GM15510 (cell line): Measurements from ENCODE around the gene GFER.

Source experiments
- POLR2A ChIP-seq: IDR thresholded peaks from 3 replicates; pipeline ENCODE4 v1.6.1; 2011; ENCODE audit warnings: borderline replicate concordance; ENCODE audit not compliant: insufficient read length; ENCODE audit errors: extremely low read depth

The GFER gene

GRCh38 chr16:1979271-1980029 lies 4.5 kb upstream of the GFER start:
- no peak for TF ChIP-seq POLR2A

DNA sequence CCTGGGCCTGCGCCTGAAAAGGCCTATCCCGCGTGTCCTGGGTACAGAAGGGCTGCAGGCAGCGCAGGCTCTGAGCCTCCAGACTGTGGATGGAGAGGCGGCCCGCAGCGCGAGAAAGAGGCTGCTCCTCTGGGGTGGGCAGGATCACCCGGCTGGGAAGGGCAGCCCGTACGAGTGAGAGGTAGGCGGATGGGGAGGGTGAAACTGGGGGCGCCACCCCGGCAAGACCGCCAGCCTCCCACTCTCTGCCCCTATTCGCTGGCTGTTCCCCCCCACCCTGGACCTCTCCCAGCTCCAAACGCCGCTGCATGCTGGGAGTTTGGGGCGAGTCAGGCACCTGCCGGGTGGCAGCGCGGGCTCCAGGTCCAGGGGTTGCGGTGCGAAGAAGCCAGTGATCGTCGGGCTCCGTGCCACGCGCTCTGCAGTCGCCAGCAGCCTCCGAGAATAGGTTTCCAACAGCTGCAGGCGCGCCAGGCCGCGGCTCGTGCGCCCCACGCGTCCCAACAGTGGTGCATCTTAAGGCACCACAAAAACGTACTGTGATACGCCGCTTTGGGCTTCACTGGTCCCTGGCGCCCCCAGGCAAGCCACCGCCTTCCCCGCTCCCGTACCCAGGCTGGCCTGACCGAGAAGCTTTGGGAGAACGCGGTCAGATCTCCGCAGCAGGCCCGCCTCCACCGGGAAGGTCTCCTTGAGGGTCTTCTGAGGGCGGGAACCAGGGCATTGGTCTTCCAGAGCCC lies 3.8 kb upstream of the GFER start:
- TF ChIP-seq POLR2A = no peak

GRCh38 chr16:1980770-1981087 lies 3.3 kb upstream of the GFER start:
- TF ChIP-seq POLR2A = no peak

DNA sequence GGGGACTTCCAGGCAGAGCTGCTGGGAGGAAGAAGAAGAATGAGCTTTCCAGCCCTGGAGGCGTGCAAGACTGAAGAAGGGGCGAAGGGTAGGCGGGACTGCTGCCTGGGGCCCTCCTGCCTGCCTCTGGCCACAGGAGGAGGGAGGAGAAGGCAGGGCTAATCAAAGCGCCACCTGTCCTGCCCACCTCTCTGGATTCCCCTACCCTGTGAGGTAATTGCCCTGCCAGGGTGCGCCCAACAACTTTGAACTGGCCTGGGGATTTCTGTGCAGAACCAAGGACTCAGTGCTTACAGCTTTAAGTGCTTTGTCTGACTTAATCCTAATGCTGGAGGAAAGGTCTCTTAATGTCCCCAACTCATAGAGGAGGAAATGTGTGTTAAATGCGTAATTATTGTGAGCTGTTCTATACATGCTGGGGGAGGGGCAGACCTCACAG lies 2.6 kb upstream of the GFER start, which contains the start of gene NOXO1:
Gene NOXO1, minus strand, starts transcription at position 72 of the 439 bp plus-strand sequence. CDS start 290 bp downstream, outside the sequence.
- no peak for TF ChIP-seq POLR2A

DNA sequence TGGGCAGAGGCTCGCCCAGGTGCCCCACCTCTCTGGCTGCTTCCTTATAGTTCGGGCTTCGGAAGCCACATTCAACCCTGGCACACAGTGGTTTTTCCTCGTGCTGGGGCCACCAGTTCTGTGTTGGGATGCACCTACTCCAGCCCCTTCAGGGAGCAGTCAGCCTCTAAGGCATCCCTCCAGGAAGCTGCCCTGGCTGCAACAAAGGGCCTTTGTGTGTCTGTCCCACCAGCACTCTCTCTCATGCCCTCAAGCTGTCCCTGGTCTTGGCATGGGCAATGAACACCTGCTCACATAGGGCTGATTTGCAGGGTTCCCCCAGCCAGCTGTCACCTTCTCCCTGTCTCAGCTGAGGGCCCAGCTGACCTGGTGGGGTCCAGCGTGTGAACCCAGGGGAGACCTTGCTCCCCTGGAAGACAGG lies 2.0 kb upstream of the GFER start:
- TF ChIP-seq POLR2A = no peak

DNA sequence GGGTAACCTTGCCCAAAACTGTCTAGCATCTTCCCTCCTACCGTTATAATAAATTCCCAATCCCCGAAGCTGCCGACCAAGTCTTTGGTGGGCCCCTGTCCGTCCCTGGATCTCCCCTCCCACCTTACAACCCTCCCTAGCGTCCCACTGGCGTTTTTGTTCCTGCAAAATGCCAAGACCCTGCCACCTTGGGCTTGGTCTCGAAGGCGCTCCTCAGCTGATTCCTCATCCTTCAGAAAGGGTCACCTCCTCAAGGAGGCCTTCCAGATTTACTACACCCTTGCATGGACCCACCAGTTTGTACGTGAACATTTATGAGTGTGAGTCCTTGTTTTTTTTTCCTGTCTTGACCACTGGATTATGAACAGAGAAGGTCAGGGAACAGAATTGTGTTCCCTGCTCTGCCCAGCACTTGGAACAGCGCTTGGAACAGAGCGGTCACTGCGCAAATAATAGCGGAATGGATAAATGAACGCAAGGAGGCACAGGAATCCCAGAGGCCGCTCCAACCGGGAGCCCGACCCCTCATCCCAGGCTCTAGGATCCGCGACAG lies 926 bp upstream of the GFER start:
- TF ChIP-seq POLR2A = no peak

GRCh38 chr16:1984347-1985225 lies 593 bp downstream of the GFER start:
- TF ChIP-seq POLR2A = no peak

DNA sequence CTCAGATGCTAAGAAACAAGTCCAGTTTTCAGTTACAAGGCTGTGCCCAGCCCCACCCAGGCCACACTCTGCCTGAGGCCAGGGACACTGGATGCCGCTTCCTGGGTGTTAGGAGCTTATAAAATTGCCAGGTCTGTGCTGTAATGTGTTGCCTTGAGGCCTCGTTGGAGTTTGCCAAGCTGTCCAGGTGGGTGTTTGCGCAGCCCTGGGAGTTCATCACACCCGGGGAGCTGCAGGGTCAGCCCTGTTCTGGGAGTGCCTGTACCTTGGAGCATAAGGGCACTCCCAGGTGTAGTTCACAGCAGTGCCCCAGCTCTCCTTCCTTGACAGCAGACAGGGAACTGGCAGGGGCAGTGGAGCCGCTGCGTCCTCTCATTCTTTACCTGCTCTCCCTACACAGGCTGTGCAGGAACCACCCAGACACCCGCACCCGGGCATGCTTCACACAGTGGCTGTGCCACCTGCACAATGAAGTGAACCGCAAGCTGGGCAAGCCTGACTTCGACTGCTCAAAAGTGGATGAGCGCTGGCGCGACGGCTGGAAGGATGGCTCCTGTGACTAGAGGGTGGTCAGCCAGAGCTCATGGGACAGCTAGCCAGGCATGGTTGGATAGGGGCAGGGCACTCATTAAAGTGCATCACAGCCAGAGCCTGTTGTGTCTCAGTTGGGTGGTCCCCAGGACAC lies 1.6 kb downstream of the GFER start:
- TF ChIP-seq POLR2A = no peak

DNA sequence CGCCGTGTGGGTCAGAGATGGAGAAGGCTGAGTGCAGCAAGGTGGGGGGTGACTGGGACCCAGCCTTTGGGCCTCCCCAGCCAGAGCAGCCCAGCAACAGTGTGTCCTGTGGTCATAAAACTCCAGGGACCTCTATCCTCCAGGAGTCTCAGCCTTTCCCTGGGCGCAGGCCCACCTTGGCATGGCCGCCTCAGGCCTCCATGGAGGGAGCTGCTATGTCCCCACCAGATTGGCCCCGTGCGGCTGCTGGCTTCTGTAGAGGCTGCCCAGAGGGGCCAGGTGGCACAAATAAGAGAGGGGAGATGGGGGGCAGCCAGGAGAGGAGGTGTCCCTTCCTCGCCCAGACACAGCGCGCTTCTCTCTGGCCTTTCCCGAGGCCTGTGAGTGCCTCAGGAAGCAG lies 3.2 kb downstream of the GFER start:
- TF ChIP-seq POLR2A = no peak

GRCh38 chr16:1989209-1990100 lies 5.5 kb downstream of the GFER start, which contains the start of gene SYNGR3:
Gene SYNGR3, plus strand, starts transcription at chr16:1989970. Its CDS starts 133 bp downstream, at chr16:1990103.
- peak; percentile 7 for TF ChIP-seq POLR2A

- no peak for TF ChIP-seq POLR2A
These were observed 6.0 kb downstream of the GFER start for GRCh38 chr16:1990101-1990350.

DNA sequence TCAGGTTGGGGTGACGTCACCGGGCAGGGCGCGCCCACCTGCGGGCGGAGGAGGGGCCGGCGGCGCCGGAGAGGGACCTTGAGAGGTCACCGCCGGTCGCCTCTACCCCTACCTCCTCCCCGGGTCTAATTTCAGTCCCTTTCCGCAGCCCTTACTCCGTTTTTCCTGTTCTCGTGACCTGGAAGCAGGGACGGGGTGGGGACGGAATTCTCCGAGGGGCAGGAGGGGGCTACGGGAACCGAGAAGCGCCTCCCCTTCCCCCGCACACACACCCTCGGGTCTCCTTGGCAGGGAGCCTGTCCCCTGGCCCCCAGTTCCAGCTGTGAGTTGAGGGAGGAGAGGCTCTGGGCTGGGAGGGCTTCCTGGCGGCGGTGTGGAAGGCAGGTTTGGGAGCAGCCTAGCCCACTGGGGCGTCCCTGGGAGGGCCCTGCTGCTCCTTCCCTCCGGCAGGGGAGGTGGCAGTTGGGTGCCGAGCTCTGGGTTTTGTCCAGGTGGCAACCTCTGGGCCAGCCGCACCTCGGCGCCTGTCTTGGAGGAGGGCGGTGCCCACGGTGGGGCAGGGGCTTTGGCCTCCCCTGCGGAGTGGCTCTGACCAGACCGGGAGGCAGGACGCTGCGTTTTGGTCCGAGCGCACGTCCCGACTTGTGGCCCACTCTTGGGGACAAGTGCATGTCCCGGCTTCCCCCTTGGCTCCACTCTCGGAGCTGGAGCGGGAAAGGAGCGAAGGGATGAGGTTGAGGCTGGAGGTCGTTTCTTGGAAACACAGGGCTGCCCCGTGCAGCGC lies 6.5 kb downstream of the GFER start:
- TF ChIP-seq POLR2A = peak; percentile 15

DNA sequence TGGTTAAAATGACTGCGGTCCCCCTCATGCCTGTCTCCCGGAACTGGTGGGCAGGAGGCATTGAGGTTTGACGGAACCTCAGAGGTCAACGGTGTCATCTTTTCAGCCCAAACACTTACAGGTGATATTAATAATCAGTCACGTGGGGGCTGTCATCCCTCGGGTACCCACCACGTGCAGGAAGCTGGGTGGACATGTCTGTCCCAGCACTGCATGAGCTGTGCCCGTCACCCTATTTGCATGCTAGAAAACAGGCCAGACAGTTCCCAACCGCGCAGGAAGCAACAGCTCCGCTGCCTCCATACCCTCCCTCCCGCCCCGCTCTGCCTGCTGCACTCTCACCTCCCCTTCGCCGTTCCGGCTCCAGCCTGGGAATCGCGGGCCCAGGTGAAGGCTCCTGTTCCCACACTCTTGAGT lies 7.2 kb downstream of the GFER start:
- peak; percentile 51 for TF ChIP-seq POLR2A
